NCI-H510A treated with DMSO at 0.1 percent for 48 hours (cell line): ENCODE measurements around the gene ST3GAL2.

Source experiments
- DNase-seq: peaks from one replicate; lab custom pipeline; 2025; lab: John Stamatoyannopoulos, UW

The ST3GAL2 gene, protein sequence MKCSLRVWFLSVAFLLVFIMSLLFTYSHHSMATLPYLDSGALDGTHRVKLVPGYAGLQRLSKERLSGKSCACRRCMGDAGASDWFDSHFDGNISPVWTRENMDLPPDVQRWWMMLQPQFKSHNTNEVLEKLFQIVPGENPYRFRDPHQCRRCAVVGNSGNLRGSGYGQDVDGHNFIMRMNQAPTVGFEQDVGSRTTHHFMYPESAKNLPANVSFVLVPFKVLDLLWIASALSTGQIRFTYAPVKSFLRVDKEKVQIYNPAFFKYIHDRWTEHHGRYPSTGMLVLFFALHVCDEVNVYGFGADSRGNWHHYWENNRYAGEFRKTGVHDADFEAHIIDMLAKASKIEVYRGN

DNA sequence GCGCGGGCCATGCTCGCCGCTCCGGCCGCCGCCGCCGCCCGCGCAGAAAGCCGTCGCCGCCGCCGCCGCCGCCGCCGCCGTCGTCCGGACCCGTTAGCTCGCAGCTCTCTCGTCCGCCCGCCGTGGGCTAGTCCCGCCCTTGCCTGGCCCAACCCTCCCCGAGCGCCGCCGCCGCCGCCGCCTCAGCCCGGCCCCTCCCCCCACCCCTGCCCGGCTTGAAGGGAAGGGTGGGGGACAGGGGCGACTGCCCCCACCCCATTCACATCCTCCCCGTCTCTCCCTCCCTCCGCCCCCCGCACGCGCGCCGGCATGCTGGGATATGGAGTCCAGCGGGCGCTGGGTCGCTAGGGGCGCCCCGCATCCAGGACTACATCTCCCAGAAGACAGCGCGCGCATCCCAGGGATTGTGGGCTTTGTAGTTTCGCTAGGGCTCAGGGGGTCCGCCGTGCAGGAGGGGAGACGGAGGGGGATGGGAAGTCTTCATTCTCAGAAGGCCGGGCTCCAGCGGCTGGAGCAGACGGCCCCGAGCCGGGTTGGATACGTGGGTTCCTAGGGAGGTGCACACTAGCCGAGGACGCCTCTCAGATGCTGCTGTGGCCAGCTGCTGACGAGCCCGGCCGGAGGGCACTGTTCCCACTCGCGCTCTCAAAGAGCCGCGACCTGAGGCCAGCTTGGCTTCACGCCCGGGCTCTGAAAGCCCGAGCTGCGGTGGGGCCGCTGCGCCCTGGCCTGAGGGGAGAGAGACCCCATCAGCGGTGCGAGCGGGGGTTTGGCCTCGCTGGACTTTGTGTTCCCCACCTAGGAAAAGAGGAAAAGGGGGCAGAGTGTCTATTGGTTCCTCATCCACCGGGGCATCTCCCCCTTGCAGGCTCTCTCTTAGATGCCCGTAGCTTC, at the start of gene ST3GAL2:
ST3GAL2 (minus strand) TSS at position 132 of the 894 bp plus-strand sequence. CDS start 40,570 bp downstream, outside the sequence.
- peak; percentile 61 for DNase-seq

DNA sequence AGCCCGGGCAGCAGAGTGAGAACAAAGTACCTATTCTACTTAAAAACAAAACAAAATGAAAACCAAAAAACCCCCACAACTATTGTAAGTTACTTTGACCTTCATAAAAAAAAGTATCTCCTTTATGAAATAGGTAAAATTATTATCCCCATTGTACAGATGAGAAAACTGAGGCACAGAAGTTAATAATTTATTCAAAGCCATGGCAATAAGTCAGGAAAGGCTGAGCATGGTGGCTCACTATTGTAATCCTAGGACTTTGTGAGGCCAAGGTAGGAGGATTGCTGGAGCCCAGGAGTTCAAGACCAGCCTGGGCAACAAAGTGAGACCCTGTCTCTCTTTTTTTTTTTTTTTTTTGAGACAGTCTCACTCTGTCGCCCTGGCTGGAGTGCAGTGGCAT, 46.0 kb upstream of the ST3GAL2 start:
- no peak for DNase-seq

DNA sequence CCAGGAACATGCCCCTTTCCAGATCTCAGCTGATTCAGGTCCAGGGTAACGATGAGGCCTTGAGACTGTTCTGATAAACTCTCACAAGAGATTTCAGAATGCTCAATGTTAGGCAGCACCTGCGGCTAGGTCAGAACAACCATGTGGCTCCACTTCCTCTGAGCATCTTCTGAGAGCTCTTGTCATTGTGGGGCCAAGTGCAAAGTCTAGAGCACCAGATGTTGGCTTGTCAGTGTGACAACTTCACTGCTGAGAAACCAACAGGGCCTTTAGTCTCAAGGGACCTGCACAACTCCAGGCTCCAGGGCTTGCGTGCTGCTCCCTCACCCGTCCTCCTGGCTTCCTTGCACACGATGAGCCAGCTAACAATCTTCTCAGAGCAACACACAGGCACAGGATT, 44.5 kb upstream of the ST3GAL2 start:
- no peak for DNase-seq

DNA sequence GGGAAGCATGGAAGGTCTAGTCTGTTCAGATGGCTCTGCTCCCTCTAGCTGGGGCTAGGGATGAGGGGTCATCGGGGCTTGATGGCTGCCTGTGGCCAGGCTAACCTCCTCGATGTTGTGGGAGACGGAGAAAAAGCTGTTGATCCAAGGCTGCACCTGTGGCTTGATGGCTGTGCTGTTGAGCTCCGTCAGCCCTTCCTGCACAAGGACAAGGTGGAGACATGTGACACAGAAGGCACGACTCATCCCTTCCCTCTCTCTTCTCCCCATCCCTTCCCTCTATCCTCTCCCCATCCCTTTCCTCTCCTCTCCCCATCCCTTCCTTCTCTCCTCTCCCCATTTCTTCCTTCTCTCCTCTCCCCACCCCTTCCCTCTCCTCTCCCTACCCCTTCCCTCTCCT, 43.7 kb upstream of the ST3GAL2 start:
- no peak for DNase-seq

DNA sequence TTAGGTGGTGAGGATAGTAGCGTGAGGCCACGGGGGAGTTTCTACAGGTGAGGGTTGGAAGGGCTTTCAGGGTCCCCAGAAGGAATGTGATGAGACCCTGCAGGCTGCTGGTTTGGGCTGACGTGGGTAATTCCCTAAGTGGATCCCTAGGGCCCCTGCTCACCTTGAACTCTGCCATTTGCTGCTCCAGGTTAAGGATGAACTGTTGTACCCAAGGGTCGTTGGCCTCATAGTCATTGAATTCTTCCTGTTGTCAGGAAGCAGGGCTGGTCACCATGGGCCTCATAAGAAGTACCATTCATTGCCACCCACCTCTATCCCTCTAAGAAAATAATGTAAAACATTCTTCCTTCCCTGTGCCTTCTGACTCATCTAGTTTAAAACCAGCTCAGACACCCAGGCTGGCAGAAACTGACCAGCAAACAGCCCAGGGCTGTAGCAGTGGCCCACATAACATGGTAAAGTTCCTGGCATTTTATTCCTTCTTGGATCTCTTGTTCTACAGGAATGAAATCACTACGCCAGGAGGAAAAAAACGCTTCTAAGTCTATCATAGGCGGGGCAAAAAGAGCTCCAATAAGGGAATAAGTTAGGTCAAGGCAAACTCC, 43.1 kb upstream of the ST3GAL2 start:
- DNase-seq = no peak

DNA sequence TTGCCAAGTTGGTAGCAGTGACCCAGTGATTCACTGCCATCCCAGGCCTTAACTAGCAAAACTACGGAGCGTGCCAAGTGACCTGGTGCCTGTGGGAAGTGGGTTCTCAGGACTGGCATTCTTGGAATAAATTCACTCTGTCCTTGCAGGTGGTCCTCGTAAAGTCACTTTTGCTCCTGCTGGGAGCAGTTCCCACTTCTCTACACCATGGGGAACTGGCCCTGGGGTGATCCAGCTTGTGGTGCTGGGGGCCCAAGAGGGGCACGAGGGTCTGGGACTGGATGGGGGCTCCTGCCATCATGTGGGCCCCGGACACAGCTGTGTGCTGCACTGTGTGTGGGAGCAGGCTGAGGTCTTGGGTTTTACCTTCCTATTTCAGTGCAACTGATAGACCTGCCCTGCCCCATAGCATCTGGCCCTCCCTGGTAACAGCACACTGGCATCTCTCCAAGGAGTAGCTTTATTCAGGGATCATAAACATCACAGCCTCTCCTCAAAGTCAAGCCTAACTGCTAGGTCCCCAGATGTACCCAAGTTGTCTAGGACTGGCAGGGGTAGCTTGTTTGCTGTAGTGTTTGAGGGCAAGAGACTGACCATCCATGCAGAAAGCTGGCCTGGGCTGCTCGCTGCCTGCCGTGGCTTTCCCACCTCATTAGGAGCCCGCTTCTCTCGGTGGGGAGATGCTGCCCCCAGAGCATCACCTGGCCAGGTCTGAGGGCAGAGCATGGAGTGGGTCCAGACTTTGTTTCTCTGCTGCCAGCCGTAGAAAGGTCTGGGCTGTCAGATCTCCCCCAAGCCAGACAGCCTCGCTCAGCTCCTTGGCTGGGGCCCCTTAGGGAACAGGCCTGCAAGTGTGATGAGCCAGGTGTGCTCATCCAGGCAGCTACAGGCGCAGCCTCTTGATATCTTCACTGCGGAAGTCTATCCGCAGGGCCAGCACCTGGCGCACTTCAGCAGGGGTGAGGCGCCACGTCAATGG, 41.5 kb upstream of the ST3GAL2 start:
- DNase-seq = peak; percentile 42

DNA sequence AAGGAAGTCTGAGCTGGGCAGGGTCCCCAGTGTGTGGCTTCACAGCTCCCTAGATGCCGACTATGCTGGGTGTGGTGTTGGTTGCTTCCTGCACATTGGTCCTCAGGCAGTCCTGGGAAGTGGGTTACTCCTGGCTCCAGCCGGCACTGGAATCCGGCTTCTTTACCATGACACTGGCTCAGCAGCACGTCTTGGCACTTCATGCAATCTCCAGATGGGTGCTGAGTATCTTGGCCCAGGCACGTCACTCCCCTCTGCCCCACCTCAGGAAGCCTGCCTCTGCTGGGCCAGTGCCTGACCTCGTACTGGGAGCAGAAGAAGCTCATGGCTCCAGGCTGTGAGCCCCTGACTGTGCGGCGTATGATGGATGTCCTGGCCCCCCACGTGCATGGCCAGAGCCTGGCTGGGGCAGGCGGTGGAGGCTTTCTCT, 40.0 kb upstream of the ST3GAL2 start:
- DNase-seq = no peak

DNA sequence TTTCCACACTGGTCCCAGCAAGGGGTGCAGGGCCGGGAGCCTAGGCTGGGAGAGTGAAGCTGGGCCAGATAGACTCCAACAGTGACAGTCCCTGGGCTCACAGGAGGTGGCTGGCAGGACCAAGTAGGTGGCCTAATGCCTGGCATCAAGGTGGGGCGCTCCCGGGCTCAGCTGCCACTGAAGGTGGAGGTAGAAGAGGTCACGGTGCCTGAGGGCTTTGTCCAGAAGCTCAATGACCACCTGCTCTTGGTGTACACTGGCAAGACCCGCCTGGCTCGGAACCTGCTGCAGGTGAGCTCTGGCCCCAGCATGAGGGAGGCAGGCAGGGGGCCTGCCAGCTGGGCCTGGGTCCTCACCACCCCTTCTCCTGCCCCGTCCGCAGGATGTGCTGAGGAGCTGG, 39.3 kb upstream of the ST3GAL2 start:
- no peak for DNase-seq

DNA sequence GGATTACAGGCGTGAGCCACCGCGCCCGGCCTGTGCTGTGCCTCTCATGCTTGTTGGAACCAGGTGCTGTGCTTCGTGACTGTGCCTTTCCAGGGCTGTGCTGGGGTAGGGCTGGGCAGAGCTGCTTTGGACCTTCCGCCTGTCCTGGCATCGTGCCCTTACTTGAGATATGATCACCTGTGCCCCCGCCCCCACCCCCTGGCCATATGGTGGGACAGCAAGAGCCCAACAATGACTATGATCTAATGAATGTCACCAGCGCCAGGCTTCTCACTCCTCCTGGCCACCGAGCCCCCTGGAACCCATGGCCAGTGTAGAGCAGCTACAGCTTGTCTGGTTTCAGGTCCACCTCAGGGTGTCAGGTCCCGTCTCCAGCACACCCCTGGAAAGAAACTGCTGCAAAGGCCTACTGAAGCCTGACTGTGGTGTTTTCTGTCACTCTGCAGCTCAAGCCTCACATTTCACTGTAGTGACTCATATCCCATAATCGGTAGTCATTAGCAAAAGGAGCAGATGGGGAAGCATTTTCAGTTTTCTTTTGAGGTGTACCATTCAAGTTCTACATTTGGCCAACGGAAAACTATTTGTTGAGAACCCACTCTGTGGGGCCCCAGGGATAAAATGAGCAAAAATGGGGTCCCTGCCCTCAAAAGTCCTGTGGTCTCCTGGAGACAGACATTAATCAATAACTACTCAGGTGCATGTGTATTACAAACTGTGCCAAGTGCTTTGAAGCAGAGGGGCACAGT, 37.5 kb upstream of the ST3GAL2 start:
- no peak for DNase-seq

DNA sequence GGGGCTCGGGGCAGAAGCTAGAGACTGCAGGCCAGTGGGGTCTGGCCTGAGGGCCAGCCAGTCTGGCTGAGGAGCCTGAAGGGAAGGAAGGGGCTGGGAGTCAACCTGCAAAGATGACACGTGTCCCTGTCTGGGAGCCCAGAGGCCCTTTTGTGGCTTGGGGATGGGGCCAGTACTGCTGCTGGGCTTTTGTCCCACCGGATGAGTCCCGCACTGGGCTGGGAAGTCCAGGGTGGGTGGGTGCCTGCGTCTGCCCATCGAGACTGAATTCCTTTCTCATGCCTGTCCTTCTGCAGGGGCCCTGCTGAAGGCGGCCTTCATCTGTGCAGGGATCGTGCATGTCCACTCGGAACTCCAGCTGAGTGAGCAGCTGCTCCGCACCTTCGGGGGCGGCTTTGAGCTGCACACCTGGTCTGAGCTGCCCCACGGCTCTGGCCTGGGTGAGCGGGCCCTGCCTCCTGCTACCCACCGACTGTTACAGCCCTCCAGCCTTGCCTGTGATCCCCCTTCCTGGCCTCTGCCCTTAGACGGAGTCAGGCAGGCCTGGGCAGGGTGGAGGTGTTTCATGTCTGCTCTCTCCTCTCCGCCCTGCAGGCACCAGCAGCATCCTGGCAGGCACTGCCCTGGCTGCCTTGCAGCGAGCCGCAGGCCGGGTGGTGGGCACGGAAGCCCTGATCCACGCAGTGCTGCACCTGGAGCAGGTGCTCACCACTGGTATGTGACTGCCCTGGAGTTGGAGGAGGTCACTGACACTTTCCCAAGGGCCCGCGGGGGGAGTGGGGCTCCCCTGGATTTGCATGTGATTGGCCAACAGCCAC, 36.4 kb upstream of the ST3GAL2 start:
- DNase-seq = no peak

DNA sequence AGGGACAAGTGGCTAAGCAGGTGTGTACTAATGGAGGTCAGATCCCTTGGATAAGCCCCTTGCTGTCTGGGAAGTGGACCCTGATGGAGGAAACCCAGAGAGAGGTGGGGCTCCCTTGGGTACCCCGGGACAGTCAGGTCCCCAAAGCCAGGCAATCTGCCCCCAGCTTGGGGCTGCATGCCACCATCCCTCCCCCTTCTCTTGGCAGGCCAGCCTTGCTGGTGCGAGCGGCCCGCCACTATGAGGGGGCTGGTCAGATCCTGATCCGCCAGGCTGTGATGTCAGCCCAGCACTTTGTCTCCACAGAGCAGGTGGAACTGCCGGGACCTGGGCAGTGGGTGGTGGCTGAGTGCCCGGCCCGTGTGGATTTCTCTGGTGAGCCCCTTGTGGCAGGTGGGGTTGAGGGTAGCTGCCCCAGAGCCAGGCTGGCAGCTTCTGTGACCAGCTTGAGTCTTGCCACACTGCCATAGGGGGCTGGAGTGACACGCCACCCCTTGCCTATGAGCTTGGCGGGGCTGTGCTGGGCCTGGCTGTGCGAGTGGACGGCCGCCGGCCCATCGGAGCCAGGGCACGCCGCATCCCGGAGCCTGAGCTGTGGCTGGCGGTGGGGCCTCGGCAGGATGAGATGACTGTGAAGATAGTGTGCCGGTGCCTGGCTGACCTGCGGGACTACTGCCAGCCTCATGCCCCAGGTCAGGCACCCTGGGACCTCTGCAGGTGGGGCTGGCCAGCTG, 35.6 kb upstream of the ST3GAL2 start:
- no peak for DNase-seq

DNA sequence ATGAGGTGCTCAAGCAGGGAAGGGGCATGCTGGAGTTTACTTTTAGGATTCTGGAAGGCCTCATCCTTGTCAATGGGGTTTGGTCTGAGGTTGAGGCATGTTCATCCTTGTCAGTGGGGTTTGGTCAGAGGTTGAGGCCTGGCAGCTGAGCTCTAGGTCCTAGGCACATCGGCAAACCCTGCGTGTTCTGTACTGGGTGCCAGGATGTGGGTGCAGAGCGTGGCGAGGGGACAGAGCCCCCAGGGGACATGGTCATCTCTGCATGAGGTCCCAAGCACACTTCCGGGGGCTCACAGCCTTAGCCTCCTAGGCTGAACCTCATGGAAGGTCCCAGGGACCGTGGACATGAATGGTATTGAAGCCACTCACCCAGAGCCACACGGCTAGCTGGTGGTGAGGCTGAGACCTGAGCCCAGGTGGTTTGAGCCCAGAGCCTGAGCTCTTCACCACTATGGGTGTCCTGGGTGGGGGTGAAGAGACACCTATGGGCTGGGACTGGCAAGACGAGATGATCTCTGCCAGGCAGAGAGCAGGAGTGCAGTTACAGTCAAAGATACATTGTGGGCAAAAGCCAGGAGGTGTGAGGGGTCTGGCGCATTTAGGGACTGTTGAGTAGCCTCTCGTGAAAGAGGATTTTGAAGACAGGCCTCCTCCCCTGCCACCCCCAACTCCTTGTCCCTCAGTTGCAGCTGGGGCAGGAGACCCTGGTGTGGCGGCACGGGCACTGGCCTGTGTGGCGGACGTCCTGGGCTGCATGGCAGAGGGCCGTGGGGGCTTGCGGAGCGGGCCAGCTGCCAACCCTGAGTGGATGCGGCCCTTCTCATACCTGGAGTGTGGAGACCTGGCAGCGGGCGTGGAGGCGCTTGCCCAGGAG, 34.8 kb upstream of the ST3GAL2 start:
- no peak for DNase-seq

DNA sequence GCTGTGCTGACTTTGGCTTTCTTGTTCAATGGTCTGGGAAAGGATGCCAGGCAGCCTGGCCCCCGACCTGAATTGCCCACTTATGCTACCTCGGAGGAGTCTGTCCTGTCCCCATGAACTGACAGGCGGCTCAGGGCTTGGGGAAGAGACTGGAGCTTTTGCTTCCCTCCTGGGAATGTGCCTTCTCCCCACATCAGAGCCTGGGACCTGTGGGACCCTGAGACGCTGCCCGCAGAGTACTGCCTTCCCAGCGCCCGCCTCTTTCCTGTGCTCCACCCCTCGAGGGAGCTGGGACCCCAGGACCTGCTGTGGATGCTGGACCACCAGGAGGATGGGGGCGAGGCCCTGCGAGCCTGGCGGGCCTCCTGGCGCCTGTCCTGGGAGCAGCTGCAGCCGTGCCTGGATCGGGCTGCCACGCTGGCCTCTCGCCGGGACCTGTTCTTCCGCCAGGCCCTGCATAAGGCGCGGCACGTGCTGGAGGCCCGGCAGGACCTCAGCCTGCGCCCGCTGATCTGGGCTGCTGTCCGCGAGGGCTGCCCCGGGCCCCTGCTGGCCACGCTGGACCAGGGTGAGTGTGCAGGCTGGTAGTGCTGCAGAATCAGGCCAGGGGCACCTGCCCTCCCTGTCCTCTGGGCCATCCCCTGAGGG, 34.0 kb upstream of the ST3GAL2 start:
- DNase-seq = no peak

DNA sequence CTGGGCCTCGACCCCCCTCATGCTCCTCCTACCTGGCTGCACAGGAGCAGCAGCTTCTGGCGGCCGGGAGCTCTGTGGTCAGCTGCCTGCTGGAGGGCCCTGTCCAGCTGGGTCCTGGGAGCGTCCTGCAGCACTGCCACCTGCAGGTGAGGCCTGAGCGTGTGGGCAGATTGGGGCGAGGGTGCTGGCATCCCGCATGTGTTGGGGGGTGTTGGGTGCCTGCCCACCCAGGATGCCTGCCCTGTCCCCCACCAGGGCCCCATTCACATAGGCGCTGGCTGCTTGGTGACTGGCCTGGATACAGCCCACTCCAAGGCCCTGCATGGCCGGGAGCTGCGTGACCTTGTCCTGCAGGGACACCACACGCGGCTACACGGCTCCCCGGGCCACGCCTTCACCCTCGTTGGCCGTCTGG, 32.0 kb upstream of the ST3GAL2 start:
- DNase-seq = no peak

DNA sequence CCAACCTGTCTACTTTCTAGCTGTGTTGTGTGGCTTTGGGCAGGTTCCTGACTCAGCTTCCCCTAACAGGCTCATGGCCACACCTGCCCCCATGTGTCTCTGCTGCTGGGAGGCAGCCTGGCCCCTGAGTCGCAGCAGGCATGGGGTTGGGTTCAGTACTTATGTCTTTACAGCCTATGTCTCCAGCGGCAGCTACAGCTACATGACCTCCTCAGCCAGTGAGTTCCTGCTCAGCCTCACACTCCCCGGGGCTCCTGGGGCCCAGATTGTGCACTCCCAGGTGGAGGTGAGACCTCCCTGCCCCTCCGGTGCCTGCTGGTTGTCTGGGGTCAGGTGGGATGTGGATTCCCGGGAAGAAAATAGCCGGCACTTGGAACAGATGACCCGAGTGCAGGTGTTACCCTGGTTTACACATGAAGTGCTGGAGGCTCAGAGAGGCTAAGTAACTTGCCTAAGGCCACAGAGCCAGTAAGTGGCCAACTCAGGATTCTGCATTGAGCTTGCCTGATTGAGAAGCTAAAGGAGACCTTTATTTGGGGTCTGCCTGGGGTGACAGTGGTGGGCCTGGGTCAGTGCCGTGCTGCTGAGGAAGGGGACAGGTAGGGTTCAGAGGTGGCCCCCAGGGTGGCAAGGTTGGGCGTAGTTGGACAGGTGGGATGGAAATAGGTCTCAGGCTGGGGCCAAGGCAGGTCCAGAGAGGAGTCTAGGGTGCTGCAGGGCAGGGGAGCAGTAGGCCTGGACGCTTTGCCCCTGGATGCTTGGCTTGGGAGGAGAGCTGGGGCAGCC, 31.4 kb upstream of the ST3GAL2 start:
- DNase-seq = no peak

DNA sequence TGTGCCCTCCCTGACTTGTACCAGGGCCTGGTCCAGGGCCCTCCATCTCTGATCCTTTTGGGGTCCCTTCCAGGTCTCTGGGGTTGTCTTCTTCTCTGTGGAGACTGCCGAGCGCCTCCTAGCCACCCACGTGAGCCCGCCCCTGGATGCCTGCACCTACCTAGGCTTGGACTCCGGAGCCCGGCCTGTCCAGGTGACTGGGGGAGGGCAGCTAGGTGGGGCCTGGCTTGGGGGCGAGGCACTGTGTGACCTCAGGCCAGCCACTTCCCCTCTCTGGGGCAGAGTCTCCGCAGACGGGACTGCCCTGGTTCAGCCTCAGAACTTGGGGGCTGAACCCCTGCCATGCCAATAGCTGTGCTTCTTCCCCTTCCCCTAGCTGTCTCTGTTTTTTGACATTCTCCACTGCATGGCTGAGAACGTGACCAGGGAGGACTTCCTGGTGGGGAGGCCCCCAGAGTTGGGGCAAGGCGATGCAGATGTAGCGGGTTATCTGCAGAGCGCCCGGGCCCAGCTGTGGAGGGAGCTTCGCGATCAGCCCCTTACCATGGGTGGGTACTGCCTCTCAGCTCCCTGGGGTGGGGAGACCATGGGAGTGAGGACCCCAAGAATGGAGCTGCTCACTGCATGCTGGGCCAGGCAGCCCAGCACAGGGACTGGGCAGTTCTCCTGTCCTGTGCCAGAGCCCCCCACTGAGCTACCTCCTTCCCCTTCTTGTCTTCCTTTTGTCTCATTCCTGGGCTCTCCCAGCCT, 30.1 kb upstream of the ST3GAL2 start:
- no peak for DNase-seq
